Measurements from ENCODE around the gene ADGRB3.
"Not testable (repeated sequence)": the region's sequence is repeated elsewhere in the genome, so short reads cannot be mapped to it uniquely, and the experiment has no call there.

The ADGRB3 gene

DNA sequence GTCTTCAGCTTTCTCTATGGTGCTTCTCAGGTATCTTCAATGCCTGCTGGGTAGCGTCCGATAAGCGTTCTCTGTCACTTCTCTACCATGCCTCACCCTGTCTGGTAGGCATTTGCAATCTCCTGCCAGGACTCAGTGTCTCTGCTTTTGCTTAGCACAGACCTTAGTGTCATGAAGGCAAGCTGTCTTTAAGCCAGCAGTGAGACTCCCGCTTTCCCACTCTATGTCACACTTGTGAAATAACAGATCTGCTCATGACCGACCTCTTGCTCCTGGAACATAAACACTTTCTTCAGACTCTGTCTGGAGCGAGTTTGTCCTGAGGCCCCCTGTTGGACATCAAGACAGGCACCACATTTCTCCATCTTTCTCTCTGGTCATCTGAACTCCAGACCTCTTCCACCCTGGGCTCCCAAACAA lies 17.0 kb downstream of the ADGRB3 start:
- H3K36me3 ChIP-seq (ENCODE audit: control insufficient read depth, insufficient read depth, low read length) = no peaks in the 10 kb centered on the region
- H3K9ac ChIP-seq (ENCODE audit: low read length) = no peak overlapping the region
- no peak overlapping the region for H3K4me3 ChIP-seq (ENCODE audit: low read length)
- no peaks in the 10 kb centered on the region for H3K4me1 ChIP-seq (ENCODE audit: control insufficient read depth, insufficient read depth, low read length)
- no peaks in the 10 kb centered on the region for H3K9me3 ChIP-seq (ENCODE audit: control insufficient read depth, low read length)
- H3K27me3 ChIP-seq (ENCODE audit: control insufficient read depth, insufficient read depth, low read length) = no peaks in the 10 kb centered on the region

DNA sequence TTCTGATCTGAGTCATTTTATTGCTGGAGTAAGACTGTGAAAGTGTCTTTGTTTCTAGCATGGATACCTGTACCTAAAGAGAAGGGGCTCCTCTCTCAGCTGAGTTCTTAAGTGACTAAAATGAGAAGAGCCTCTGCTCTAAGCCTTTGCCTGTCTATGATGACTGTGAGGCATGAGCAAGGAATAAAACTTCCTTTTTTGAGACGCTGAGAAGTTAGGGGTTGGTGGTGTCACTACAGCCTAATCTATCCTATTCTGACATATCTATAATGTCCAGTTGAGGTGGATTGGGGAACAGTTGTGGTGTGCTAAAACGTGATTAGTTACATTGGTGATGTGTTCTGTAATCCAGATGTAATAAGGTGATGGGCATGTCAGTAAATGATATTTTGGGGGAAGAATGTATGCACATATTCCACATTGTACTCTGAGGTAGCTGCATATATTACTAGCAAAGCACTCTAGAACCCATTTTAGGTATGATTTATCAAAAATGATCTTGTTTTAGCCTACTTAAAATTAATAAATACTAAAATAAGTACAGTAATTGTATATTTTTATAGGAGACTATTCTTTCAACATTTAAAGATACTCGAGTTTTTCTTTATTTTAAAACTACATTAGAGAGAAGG lies 18.1 kb downstream of the ADGRB3 start:
- no peaks in the 10 kb centered on the region for H3K9me3 ChIP-seq (ENCODE audit: control insufficient read depth, low read length)
- no peak overlapping the region for H3K9ac ChIP-seq (ENCODE audit: low read length)
- no peaks in the 10 kb centered on the region for H3K27me3 ChIP-seq (ENCODE audit: control insufficient read depth, insufficient read depth, low read length)
- no peak overlapping the region for H3K4me3 ChIP-seq (ENCODE audit: low read length)
- H3K4me1 ChIP-seq (ENCODE audit: control insufficient read depth, insufficient read depth, low read length) = no peaks in the 10 kb centered on the region
- no peaks in the 10 kb centered on the region for H3K36me3 ChIP-seq (ENCODE audit: control insufficient read depth, insufficient read depth, low read length)

DNA sequence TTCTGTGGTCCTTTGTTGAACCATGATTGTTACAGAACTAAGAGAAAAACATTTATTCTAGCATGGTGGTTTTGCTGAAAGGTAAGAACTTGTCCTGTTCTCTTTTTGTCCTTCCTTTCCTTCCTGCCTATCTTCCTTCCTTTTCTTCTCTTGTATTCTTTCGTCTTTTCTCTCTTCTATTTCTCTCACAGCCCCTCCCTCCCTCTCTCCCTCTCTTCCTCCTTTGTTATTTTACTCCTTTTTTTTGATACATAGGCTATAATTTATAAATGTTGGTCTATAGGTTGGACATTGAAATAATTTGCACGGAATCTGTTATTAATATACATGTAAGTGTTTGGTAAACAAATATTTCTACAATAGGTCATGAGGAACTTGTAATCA lies 18.6 kb downstream of the ADGRB3 start:
- H3K36me3 ChIP-seq (ENCODE audit: control insufficient read depth, insufficient read depth, low read length) = no peaks in the 10 kb centered on the region
- H3K9me3 ChIP-seq (ENCODE audit: control insufficient read depth, low read length) = no peaks in the 10 kb centered on the region
- H3K27me3 ChIP-seq (ENCODE audit: control insufficient read depth, insufficient read depth, low read length) = no peaks in the 10 kb centered on the region
- H3K9ac ChIP-seq (ENCODE audit: low read length) = no peak overlapping the region
- no peak overlapping the region for H3K4me3 ChIP-seq (ENCODE audit: low read length)
- H3K4me1 ChIP-seq (ENCODE audit: control insufficient read depth, insufficient read depth, low read length) = no peaks in the 10 kb centered on the region

DNA sequence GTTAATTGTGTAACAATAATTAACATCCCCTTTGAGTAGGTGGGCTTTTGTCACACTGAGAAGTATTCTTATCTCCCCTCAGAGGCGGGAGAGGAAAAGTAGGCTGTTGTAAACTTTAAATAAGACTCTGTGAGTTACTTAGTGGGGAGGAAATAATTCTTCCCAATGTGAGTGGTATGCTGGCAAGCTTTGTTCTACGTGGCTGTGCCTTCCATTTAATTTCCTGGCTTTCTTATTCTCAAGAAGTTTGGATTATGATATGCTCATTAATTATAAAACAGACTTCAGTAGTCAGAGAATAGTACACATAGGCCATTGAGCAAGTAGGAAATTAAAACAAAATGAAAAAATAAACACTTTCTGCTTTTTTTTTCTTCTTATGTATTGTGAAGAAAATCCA lies 19.1 kb downstream of the ADGRB3 start:
- Histone ChIP-seq H3K27me3 (ENCODE audit: control insufficient read depth, insufficient read depth, low read length) (no peaks in the 10 kb centered on the region), H3K9ac (ENCODE audit: low read length) (no peak overlapping the region), H3K4me3 (ENCODE audit: low read length) (no peak overlapping the region), H3K36me3 (ENCODE audit: control insufficient read depth, insufficient read depth, low read length) (no peaks in the 10 kb centered on the region), H3K4me1 (ENCODE audit: control insufficient read depth, insufficient read depth, low read length) (no peaks in the 10 kb centered on the region), H3K9me3 (ENCODE audit: control insufficient read depth, low read length) (no peaks in the 10 kb centered on the region)

DNA sequence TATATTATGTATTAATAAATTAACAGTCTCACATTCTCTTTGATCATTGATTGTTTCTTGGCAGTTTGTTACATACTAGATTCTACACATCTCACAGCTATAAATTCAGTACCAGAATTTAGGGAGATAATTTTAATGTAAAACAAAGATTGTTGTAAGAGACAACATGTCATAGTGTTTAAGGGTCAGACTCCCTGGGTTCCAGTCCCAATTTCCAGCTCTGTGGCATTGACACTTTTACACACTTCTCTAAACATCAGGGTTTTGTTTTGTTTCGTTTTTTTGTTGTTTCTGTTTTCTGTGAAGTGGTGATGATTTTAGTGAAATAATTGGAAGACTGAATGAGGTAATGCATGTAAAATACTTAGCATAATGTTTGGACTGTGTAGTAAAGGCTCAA lies 19.9 kb downstream of the ADGRB3 start:
- H3K9ac ChIP-seq (ENCODE audit: low read length) = no peak overlapping the region
- no peaks in the 10 kb centered on the region for H3K9me3 ChIP-seq (ENCODE audit: control insufficient read depth, low read length)
- no peaks in the 10 kb centered on the region for H3K36me3 ChIP-seq (ENCODE audit: control insufficient read depth, insufficient read depth, low read length)
- H3K4me3 ChIP-seq (ENCODE audit: low read length) = no peak overlapping the region
- no peaks in the 10 kb centered on the region for H3K4me1 ChIP-seq (ENCODE audit: control insufficient read depth, insufficient read depth, low read length)
- no peaks in the 10 kb centered on the region for H3K27me3 ChIP-seq (ENCODE audit: control insufficient read depth, insufficient read depth, low read length)

DNA sequence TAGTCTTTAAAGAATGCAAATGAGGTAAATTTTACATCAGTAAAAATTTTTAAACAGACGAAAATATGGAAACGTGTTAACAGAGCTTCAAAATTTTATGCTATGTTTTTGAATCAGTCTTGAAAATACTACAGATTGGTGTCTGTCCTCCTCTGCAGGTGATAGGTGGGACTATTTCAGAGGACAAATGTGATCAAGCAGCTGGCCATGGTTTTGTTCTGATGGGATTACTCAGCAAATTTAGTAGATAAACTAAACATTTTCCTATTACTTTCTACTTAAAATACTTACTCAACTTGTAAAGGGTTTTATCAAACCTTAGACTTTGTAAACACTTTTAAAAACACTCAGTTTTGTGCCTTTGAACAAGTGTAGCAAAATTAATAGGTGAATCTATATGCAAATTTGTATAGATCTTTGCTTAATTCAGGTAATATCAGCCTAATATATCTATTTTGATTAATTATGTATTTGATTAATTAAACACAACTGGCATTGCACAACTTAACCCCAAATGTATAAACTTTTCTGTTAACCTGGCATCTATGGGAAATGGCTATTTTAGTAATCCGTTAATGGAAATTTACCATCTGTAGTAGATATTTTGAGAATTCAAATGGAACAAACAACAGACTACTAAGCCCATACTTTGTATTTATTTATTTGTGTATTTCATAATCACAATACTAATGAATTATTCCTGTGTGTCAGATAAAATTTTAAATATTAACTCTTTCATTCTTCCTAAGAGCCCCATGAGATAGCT lies 22.5 kb downstream of the ADGRB3 start:
- Histone ChIP-seq H3K27me3 (ENCODE audit: control insufficient read depth, insufficient read depth, low read length) (no peaks in the 10 kb centered on the region), H3K4me1 (ENCODE audit: control insufficient read depth, insufficient read depth, low read length) (no peaks in the 10 kb centered on the region), H3K4me3 (ENCODE audit: low read length) (no peak overlapping the region), H3K9ac (ENCODE audit: low read length) (no peak overlapping the region), H3K9me3 (ENCODE audit: control insufficient read depth, low read length) (no peaks in the 10 kb centered on the region), H3K36me3 (ENCODE audit: control insufficient read depth, insufficient read depth, low read length) (no peaks in the 10 kb centered on the region)

DNA sequence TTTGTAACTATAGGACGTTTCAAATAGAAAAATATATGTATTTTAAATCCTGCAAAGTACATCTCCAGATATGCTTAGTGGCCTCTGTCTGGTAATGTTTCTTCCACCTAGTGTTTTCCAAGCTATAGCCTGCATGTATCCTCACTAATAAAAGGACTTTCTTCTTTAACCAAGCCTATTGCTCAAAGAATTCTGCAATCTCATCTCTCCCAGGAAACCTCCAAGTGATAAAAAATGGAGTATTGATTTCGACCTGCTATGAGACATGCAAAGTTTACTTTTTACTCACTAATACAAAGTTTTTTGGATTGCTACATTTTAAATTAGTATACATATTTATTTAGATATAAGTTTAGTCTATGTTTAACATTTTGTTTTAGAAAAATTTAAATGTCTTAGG lies 23.3 kb downstream of the ADGRB3 start:
- no peaks in the 10 kb centered on the region for H3K36me3 ChIP-seq (ENCODE audit: control insufficient read depth, insufficient read depth, low read length)
- no peaks in the 10 kb centered on the region for H3K27me3 ChIP-seq (ENCODE audit: control insufficient read depth, insufficient read depth, low read length)
- no peaks in the 10 kb centered on the region for H3K9me3 ChIP-seq (ENCODE audit: control insufficient read depth, low read length)
- H3K9ac ChIP-seq (ENCODE audit: low read length) = no peak overlapping the region
- no peaks in the 10 kb centered on the region for H3K4me1 ChIP-seq (ENCODE audit: control insufficient read depth, insufficient read depth, low read length)
- H3K4me3 ChIP-seq (ENCODE audit: low read length) = no peak overlapping the region

DNA sequence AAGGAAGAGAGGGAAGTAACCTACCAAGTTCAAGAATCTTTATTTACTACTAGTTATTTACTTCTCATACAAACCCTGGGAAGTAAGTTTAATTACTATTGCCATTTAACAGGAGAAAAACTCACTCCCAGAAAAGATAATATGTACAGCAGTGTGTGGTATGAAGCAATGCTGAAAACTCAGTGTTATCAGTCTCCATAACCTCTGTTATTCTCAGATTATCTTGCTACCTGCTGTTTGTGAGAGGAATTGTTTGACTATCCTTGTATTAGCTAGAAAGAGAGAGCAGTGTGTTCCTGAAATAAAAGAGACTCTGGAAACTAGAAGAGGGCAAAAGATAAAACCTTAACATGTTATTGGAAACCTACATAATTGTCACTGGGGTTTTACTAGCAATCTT lies 38.2 kb downstream of the ADGRB3 start:
- Histone ChIP-seq H3K4me3 (ENCODE audit: low read length) (no peak overlapping the region), H3K9me3 (ENCODE audit: control insufficient read depth, low read length) (no peaks in the 10 kb centered on the region), H3K27me3 (ENCODE audit: control insufficient read depth, insufficient read depth, low read length) (no peaks in the 10 kb centered on the region), H3K36me3 (ENCODE audit: control insufficient read depth, insufficient read depth, low read length) (no peaks in the 10 kb centered on the region), H3K9ac (ENCODE audit: low read length) (no peak overlapping the region), H3K4me1 (ENCODE audit: control insufficient read depth, insufficient read depth, low read length) (no peaks in the 10 kb centered on the region)

DNA sequence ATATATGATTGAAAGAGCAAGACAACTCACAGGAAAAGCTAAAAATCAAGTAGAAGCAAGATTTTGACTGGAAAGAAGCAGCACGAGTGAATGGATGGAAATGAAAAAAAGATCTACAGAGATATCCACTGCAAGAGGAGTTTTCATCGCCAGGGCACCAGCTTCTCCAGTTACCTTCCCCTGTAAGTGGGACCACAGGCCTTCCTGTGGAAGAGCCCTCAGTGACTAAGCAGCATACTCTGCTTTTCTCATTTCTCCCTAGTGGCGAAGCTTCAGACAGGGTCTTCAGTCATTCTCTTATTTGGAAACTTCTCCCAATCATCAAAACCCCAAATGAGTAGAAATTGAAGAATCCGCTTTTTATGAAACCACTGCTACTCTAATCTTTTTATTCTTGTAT lies 40.5 kb downstream of the ADGRB3 start:
- Histone ChIP-seq H3K9me3 (ENCODE audit: control insufficient read depth, low read length) (no peaks in the 10 kb centered on the region), H3K4me1 (ENCODE audit: control insufficient read depth, insufficient read depth, low read length) (no peaks in the 10 kb centered on the region), H3K36me3 (ENCODE audit: control insufficient read depth, insufficient read depth, low read length) (no peaks in the 10 kb centered on the region), H3K9ac (ENCODE audit: low read length) (no peak overlapping the region), H3K27me3 (ENCODE audit: control insufficient read depth, insufficient read depth, low read length) (no peaks in the 10 kb centered on the region), H3K4me3 (ENCODE audit: low read length) (no peak overlapping the region)

DNA sequence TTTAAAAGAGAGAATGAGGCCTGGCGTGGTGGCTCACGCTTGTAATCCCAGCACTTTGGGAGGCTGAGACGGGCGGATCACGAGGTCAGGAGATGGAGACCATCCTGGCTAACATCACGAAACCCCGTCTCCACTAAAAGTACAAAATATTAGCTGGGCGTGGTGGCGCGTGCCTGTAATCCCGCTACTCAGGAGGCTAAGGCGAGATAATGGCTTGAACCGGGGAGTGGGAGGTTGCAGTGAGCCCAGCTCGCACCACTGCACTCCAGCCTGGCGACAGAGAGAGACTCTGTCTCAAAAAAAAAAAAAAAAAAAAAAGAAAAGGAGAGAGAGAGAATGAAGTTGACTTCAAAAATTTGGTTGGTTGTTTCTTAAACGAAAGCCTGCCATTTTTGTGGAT lies 41.0 kb downstream of the ADGRB3 start:
- not testable (repeated sequence) for H3K4me1 ChIP-seq (ENCODE audit: control insufficient read depth, insufficient read depth, low read length); H3K9me3 ChIP-seq (ENCODE audit: control insufficient read depth, low read length); H3K27me3 ChIP-seq (ENCODE audit: control insufficient read depth, insufficient read depth, low read length); H3K4me3 ChIP-seq (ENCODE audit: low read length); H3K36me3 ChIP-seq (ENCODE audit: control insufficient read depth, insufficient read depth, low read length); H3K9ac ChIP-seq (ENCODE audit: low read length)

DNA sequence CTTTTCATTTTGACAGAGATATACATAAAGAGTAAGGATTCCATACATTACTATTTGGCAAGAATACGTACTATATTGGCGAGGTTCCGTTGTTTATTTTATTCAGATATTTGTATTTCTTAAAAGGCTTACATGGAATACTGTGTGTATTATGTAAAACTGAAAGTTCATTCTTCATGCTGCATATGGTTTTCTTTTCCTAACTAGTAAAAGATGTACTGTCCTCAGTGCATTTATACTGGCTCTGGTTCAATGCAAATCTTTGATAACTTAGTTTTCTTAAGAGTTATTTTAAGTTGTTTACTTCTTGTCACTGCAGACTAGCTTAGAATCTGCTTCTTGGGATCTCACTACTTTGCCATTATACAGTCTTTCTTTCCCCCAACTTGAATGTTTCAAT lies 42.0 kb downstream of the ADGRB3 start:
- H3K27me3 ChIP-seq (ENCODE audit: control insufficient read depth, insufficient read depth, low read length) = no peaks in the 10 kb centered on the region
- H3K9me3 ChIP-seq (ENCODE audit: control insufficient read depth, low read length) = no peaks in the 10 kb centered on the region
- no peak overlapping the region for H3K9ac ChIP-seq (ENCODE audit: low read length)
- no peaks in the 10 kb centered on the region for H3K4me1 ChIP-seq (ENCODE audit: control insufficient read depth, insufficient read depth, low read length)
- H3K36me3 ChIP-seq (ENCODE audit: control insufficient read depth, insufficient read depth, low read length) = no peaks in the 10 kb centered on the region
- H3K4me3 ChIP-seq (ENCODE audit: low read length) = no peak overlapping the region

DNA sequence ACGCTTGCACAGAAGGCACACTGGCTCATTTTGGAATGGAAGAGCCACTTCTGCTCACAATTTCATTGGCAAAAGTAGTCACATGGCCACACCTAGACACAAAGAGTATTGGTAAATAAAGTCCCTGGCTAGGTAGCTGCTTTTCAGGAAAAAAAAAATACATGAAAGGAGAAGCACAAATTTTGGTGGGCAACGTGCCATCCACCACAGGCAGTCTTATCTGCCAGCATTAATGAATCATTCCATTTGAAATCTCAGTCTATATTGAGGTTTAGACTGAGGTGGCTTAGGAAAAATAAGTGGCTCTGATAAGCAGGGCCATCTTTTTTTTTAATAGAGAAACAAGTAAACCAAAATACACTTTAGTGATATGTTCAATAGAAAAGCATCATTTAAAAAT lies 44.3 kb downstream of the ADGRB3 start:
- Histone ChIP-seq H3K27me3 (ENCODE audit: control insufficient read depth, insufficient read depth, low read length) (no peaks in the 10 kb centered on the region), H3K9me3 (ENCODE audit: control insufficient read depth, low read length) (no peaks in the 10 kb centered on the region), H3K36me3 (ENCODE audit: control insufficient read depth, insufficient read depth, low read length) (no peaks in the 10 kb centered on the region), H3K4me1 (ENCODE audit: control insufficient read depth, insufficient read depth, low read length) (no peaks in the 10 kb centered on the region), H3K4me3 (ENCODE audit: low read length) (no peak overlapping the region), H3K9ac (ENCODE audit: low read length) (no peak overlapping the region)
